Measurements from ENCODE around the gene TECPR1.

GRCh38 chr7:98238976-98239375 lies 13.1 kb downstream of the TECPR1 start:
- TF ChIP-seq, protein P1, sequence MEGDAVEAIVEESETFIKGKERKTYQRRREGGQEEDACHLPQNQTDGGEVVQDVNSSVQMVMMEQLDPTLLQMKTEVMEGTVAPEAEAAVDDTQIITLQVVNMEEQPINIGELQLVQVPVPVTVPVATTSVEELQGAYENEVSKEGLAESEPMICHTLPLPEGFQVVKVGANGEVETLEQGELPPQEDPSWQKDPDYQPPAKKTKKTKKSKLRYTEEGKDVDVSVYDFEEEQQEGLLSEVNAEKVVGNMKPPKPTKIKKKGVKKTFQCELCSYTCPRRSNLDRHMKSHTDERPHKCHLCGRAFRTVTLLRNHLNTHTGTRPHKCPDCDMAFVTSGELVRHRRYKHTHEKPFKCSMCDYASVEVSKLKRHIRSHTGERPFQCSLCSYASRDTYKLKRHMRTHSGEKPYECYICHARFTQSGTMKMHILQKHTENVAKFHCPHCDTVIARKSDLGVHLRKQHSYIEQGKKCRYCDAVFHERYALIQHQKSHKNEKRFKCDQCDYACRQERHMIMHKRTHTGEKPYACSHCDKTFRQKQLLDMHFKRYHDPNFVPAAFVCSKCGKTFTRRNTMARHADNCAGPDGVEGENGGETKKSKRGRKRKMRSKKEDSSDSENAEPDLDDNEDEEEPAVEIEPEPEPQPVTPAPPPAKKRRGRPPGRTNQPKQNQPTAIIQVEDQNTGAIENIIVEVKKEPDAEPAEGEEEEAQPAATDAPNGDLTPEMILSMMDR (conservative IDR thresholded peaks at IDR 0.05; ENCODE audit: low read depth, low read length), result no peak
- TF ChIP-seq USF2 (IDR thresholded peaks at IDR 0.05; ENCODE audit: low read depth, low read length) (no peak), RCOR1 (IDR thresholded peaks at IDR 0.05; ENCODE audit: insufficient replicate concordance, low read length) (no peak), POLR2A (IDR thresholded peaks at IDR 0.05; ENCODE audit: low read depth, low read length) (no peak), CEBPB (IDR thresholded peaks at IDR 0.05; ENCODE audit: low read depth, low read length) (no peak), ELK1 (IDR thresholded peaks at IDR 0.05; ENCODE audit: borderline replicate concordance, low read depth, low read length) (no peak), SMC3 (IDR thresholded peaks at IDR 0.05; ENCODE audit: low read depth, low read length) (no peak)

All from IMR-90 (cell line).